A172 (cell line): Measurements from ENCODE around the gene PRKN. TPM values are rescaled to one million over a fixed set of nuclear protein-coding genes. Genes with fewer than 3 reads are reported as not detected.

Experiments used
- DNase-seq: peaks from one replicate; pipeline ENCODE4 v3.0.0-alpha.2; 2015; ENCODE audit warnings: low spot score
- total RNA-seq: library from RNA; depleted of rRNA; stranded (reverse); fragments of >200 nt; shearing (Covaris generic); gene quantifications from 2 replicates; pipeline ENCODE4 v1.2.3, GENCODE V29; 2014

The PRKN gene
- total RNA-seq, 1 experiment from 2014 or later: 0.43 TPM

DNA sequence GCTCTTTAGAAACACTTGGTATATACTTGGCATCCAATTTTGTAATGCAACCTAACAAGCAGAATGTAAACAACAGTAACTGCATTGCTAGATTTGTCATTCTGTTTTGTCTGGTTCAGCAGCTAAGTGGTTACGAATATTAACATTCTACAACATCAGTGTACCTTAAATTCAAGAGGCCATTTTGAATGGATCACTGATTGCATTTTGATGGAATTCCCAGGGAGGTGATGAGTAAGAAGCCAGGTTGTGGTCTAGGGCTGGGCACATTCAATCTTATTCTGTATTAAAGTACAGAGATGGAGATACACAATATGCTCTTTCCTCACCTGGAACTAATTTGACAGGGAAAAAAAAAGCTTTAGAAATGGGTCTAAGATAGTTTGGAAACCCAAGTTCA, 483.5 kb downstream of the PRKN start:
- DNase-seq: no peak

DNA sequence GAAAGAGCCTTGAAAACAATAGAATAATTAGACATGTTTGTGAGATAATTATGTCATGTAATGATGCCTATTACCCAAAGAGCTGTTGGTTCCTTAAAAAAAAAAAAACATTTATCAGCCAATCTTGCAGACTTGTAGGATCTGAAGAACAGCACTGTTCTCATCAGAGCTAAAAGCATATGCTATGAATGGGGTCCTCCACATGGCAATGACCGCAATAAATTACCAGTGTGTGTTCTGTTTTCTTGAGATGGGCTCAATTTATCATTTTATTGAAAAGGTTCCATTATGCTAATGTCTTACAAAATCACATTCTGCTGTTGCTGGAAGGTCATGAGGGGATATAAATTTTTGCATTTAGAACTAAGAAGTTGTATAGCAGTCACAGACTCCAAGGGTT, 484.7 kb downstream of the PRKN start:
- no peak for DNase-seq

DNA sequence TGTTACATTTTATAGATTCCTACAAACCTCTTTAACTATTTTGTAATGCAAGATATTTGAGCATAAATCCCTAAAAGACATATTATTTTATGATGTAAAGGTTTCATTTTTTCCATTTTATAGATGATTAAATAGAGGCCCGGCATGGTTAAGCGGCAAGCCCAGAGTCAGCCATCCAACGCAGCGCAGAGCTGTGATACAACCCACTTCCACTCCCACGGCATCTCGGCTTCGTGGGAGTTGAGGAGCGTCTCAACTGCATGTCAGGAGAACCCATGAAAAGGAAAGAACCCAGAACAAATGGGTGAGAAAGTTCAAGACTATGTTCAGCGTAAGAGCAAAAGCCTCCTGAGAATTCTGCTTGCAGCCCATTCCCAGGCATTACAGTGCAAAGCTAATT, 488.2 kb downstream of the PRKN start:
- DNase-seq: no peak

DNA sequence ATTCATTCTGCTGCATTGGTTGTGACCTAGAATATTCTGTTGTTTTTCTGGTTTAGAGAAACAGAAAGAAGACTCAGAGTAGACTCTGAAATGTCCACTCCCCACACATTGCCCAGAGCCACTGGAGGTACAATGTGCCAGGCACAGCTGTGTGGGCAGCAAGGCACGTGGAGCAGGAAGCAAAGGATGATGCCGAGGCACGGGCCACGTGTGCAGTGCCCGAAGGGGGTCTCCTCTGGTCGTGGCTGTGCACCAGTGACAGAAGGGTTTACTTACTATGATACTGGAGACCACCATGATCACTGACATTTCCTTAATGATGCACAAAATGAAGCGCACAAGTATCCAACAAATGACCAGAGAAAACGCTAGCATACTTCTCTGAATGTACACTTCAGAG, 488.9 kb downstream of the PRKN start:
- no peak for DNase-seq

DNA sequence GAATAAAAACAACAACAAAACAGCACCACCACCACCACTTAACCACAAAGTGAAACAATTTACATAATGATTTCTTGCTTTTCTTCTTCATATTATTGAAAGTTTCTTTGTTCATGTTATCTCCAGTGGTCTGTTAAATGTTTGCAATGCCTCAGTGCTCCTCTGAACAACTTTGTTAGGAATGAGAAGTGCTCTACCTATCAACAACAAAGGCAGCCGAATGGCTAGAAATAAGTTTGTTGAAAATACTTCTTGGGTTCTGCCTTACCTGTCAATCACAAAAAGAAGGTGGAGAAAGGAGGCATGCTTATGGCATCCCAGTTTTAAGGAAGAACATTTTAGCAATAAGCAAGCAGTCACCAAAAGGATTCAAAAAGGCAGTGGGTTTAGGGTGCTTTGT, 490.2 kb downstream of the PRKN start:
- DNase-seq: no peak

DNA sequence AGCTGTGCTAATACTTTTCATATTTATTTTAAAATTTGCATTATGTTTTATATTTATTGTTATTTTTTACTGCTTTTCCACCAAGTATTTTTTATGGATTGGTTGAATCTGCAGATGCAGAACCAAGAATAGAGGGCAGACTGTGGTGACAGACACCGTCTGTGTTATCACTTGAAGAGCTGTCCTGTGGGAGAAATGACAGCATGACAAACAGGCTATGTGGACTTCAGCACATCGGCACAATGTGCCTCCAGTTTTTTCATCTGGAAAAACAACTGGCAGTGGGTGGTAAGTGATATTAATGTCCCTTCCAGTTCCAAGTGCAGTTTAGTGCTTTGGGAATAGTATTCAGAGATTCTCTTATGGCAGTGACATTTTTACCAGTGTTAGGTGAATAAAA, 492.9 kb downstream of the PRKN start:
- no peak for DNase-seq

DNA sequence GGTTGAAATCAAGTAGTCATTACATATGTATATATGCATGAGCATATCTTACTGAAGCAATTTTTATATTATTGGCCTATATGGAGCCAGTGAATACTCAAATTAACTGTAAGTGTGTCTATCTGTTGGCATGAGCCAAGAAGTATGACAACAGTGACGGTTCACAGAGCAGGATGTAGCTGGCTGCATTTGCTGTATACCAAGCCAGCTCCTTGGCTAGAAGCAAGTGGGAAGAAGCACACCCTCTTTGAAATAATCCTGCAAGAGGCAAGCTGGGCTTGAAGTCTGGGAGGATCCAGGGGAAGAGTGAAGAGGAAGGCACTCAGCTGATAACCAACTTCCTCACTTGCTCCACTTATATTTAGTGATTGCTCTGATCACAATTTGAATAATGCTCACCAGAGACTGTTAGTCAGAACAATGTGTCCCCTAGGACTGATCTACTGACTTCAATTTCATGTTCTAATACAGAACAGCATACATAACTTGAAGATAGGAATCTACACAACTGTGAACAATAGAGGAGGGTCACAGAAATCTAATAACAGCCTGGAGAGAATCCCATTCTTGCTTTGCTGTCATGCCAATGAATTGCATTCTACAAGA, 497.3 kb downstream of the PRKN start:
- no peak for DNase-seq

DNA sequence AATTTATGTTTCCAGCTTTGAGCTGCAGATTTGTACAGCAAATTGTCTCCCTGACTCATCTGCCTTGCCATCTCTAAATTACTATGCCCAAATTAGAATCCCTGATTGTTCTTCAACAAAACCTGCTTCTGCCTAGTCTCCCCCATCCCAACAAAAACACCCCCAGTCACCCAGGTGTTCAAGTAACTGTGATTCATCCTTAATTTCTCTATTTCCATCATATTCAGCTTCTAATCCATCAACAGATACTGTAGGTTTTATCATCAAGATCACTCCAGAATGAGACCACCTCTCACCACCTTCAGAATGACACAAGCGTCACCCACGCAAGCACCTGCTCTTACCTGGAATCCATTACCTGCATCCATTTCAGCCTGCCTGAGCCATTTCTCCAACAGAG, 498.5 kb downstream of the PRKN start:
- no peak for DNase-seq

DNA sequence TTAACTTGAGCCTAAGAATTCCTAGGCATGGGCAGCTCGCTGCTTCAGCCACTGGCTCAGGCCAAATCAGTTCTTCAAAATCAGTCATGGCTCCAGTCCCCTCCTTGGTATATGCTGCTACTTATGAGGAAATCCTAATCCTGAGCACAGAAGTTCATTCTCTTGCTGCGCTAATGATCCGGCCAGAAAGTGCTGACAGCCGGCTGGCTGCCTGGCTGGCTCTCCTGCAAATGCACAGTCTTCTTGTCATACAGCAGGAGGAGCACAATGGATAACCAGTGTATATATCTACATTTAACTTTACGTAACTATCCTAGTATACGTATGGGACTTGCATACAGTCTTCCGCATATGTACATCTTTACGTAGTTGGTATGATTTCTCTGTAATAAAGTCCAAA, 500.8 kb downstream of the PRKN start:
- no peak for DNase-seq

DNA sequence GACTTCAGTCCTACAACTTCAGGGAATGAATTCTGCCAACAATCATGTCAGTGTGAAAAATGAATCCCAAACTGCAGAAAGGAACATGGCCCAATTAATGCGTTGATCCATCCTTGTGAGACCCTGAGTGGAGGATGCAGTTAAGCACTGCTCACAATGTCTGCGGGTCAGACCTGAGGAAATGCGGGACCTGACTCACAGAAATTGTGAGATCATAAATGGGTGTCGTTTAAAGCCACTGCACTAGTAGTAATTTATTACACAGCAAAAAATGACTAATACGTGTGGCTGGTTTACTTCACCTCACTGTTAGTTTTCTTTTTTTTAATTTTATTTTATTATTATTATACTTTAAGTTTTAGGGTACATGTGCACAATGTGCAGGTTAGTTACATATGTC, 505.0 kb downstream of the PRKN start:
- DNase-seq: peak; percentile 24

DNA sequence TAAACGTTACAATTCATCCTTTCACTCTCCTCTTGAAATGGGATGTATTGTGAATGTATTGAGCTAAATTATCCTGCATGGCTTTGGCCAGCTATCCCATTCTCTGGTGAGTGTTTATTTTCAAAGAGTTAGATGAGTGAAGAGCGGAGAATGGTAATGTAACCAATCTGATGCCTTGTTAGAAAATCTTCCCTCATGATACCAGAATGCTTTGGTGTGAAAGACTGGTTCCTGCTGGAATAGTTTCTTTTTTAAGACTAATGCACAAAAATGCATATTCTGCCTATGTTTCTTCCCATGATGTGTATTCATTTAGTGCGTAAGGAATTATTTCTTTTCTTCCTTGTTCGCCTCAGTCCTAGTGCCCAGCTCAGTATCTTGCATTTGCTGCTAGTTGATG, 506.7 kb downstream of the PRKN start:
- no peak for DNase-seq

DNA sequence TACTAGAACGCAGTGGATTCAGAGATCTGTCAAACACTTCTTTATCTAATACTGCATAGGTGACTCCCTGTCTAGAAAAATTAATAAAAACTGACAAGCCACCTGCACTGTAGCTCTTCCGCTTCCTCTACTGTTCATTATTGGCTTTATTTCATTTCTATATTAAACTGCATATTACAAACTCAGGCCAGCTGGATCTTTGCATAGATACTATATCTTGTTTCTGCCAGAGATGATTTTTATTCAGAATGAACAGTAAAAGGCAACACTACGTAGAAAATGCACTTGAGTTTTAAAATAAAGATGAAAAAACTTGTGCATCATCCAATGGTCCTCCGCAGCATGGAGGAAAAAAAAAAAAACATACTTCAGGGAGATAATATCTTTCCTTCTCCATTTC, 508.3 kb downstream of the PRKN start:
- no peak for DNase-seq

DNA sequence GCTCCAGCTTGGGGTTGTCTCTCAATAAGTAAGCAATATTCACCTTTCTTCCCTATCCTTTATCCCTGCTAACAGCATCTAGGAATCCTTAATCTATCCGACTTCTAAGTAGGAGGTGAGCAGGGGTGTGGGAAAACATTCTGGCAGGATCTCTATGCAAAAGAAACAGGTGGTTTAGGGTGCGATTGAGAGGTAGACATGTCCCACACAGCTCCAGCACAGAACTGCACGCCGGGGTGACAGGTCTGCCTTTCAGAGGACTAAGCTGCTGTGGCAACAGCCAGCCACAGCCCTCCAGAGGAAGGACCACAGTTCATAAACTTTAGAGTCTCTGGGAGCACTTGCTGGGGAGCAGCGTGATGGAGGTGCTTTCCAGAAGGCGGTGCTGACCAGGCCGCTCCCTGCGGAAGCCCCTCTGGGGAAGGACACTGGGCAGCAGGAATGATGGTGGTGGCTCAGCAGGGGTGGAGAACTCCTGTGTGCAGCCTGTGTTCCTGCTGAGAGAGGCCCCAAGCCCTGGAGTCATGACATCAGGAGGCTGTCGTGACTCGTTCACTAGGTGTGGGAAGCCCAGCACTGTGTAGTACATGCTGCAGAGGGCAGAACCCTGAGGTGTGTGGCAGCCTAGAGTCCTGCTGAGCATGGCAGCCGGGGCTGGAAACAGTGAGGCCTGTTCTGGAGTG, 509.6 kb downstream of the PRKN start:
- no peak for DNase-seq

DNA sequence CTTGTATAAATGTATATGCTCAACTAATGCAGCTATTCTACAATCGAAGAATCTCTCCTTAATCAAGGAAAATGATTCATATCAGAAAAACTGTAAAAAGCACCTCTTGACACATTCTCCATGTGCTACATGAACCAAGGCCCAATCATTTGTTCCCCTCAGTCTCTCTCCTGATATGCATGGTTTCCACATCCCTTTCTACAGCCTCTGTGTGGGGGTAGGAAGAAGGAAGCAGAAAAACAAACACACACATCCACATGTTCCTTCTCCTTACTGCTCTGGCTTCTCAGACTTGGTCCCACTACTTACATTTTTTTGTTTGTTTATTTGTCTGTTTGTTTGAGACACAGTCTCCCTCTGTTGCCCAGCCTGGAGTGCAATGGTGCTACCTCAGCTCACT, 510.5 kb downstream of the PRKN start:
- DNase-seq: no peak

DNA sequence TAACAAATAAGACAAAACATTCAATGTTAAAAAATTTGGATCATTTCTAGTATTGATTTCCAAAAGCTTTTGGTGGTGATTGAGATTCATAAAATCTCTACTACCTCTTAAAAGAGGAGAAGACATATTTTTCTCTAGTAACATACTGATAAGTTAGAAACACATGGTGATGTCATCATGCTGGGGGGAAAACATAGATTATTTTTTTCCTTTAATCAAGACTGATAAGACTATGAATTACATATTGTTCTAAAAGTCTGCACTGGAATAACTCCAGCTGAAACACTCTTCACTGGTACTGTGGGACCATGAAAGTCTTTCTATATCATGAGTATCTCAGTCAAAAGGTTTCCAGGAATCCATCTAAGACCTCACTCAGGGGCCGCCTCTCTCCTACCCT, 515.8 kb downstream of the PRKN start:
- no peak for DNase-seq

DNA sequence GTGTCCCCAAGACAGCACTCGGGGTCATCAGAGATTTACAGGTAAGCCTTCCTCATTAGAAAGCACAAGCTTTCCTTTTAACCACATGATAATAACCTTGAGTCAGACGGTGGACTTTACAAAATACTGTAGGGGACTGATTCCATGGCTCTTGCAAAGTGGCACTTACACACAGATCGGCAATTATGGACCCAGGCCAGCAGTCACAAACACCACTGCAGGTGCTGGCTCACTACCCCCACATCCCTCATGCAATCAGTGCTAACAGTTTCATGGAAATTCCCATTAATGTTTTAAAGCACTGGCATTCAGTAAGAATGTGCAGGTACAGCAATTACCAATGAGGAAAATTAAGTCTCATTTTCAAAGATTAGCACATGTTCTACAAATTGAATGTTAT, 516.5 kb downstream of the PRKN start:
- DNase-seq: no peak

DNA sequence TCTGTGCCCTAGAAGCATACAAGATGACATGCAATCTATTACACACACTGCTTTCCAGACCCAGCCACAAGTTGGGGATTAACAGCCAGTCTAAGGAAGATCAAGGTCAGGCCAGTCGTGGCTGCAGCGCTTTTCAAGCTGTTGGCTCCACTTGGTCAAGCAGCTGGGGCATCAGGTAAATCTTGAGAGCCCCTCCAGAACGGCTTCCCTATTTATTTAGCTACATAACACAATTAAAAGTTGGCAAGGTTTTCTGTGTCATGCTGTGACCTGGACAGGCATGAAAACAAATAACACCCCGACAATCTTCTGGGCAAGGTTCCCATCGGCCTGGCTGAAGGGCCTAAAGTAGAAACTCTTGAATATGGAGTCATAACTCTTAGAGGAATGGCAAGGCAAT, 524.3 kb downstream of the PRKN start:
- no peak for DNase-seq

DNA sequence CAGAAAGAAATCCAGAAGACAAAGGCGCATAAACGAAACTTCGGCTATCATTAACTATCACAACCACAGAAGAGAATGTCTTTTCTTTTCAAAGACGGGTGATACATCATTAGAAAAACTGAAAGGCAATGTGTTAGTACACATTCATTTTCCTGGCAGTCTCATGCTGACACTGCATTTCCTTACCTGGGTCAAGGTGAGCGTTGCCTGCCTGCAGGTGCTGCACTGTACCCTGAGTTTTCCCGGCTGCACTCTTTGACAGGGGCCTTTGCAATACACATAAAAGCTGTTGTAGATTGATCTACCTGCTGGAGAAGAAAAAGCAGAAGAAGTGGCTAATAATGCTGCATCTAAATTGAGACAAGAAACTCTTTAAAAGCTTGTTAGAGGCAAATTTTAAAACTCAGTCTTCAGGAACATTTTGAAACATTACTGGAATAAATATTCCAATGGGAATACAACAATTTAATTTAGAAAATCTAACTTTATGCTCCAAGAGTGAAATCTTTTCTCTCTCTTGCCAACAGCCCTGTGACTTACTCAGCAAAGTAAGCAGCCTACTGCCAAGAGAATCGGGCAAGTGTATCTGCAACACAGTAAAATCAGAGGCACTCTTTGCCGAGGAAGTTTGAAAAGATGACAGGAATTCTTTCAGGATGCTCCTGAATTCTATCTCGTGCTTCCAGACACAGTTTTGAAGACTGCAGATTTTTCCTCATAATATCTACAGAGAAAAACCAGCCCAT, 526.4 kb downstream of the PRKN start:
- no peak for DNase-seq

DNA sequence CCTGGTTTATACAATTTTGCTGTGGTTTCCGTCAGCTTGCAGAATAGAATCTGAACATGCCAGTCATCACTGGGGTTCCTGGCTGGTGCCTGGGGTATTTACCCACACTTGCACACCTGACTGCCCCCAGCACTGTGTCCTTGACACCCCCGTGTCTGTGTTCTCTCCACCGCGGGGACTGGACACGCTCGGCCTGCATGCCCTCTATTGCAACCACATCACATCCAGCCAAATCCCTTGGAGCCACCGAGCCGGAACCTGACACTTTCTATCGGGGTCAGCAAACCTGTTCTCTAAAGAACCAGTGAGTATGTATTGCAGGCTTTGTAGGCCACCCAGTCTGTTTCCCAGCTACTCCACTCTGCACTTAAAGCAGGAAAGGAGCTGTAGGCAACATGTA, 527.5 kb downstream of the PRKN start:
- no peak for DNase-seq

DNA sequence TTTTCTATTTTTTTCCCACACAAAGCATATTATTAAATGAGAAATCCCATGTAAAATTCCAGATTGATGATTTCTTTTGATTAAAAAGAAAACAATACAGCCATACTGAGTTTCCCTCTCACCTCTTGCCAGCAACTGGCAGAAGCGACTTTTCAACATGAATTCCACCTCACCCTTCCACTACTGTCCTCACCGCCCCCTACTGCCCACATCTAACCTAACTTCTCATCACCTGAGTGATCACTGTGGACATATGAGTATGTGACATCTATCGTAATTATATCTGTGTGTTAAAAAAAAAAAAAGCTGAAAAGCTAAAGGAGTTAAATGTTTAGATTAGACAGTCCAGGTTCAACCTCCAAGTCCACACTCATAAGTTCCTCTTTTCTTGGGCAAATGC, 528.6 kb downstream of the PRKN start:
- DNase-seq: no peak

DNA sequence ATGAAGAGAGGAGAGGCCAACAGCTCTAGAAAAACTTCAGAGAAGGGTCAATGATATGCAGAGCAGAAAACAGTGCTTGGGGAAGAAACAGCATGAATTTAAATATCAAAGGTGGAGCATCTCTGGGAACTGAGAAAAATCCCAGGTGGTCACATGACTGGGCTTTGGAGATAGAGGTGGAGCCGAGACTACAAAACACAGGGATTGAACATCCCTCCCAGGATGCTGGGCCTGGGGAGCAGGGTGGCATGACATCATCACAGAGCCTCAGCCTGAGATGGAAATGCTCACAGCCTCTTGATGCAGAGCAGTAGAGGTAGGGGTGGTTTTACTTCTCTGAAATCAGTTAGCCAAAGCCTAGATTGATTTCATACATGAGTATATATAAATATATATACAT, 529.5 kb downstream of the PRKN start:
- no peak for DNase-seq

DNA sequence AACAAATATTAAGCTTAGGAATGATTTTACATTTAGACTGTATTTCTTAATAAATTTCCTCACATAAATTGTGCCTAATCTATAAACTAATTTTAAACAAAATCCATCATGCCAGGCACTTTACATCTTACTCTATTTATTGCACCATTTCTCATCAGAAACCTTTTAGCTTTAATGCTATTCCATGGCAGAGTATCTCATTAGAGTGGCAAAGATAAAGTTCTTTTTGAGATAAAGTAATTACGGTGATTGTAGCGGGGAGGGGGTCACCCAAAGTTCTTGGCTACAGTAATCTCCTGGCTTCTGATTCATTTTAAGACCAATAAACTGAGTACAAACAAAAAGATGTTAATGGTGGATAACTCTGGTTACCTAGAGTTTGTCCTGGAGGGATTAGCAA, 532.1 kb downstream of the PRKN start:
- DNase-seq: no peak

DNA sequence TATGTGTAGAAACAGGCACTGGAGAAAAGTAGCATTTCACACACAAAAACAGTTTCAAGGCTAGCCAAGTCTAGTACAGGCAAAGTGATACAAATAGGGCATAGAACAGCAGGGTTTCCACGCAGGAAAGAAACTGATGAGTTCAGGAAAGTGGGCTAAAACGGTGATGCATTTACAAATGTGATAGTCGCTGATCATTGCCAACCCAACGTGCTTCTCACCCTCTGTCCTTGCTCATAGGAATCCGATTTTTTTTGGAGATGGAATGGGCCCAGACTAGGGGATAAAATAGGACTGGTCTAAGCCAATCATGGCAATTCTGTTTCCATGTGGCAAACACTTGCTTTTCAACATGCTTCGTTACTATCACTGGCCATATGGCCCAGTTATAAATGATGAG, 536.6 kb downstream of the PRKN start:
- no peak for DNase-seq
